Calu3 (cell line): Measurements from ENCODE around the gene EMID1. TPM values are rescaled to one million over a fixed set of nuclear protein-coding genes. Genes with fewer than 3 reads are reported as not detected.

ENCODE experiments used
- BruUV-seq: library from RNA; stranded (reverse); fragments of 400-500 nt; replicated peaks from 2 replicates; lab custom pipeline; 2021; lab: Mats Ljungman, UMichigan
- CTCF ChIA-PET: fragments of 300-600 bp; sonication (Branson Sonifier 250); formaldehyde crosslinking; loops from one replicate; lab custom pipeline; 2022; ENCODE audit warnings: antibody characterized with exemption; lab: Charles Lee
- DNase-seq: peaks from one replicate; pipeline ENCODE4 v3.0.0; 2022
- H3K27ac Mint-ChIP-seq: one replicate; pipeline ENCODE4 v1.8.0; 2022; ENCODE audit warnings: mixed read lengths; ENCODE audit not compliant: unreplicated experiment
- H3K27me3 Mint-ChIP-seq: one replicate; pipeline ENCODE4 v1.8.0; 2022; ENCODE audit warnings: mixed read lengths; ENCODE audit not compliant: unreplicated experiment
- H3K36me3 Mint-ChIP-seq: one replicate; pipeline ENCODE4 v1.8.0; 2022; ENCODE audit warnings: mild to moderate bottlenecking, moderate library complexity, mixed read lengths; ENCODE audit not compliant: insufficient read depth, unreplicated experiment
- H3K4me1 Mint-ChIP-seq: one replicate; pipeline ENCODE4 v1.8.0; 2022; ENCODE audit warnings: mild to moderate bottlenecking, low read depth, mixed read lengths; ENCODE audit not compliant: unreplicated experiment
- H3K4me3 Mint-ChIP-seq: one replicate; pipeline ENCODE4 v1.8.0; 2022; ENCODE audit warnings: mild to moderate bottlenecking, low read depth, moderate library complexity, mixed read lengths; ENCODE audit not compliant: unreplicated experiment
- H3K9me3 Mint-ChIP-seq: one replicate; pipeline ENCODE4 v1.8.0; 2022; ENCODE audit warnings: low read depth, mixed read lengths; ENCODE audit not compliant: unreplicated experiment
- CTCF ChIP-seq: fragments of 200-600 bp; IDR thresholded peaks from one replicate; pipeline ENCODE4 v1.8.0; 2022; ENCODE audit warnings: antibody characterized with exemption; ENCODE audit not compliant: unreplicated experiment
- intact Hi-C: fragments of 100-400 bp; cut with micrococcal nuclease; formaldehyde crosslinking; loops from one replicate; pipeline ENCODE4 v1.10.0; 2022; ENCODE audit not compliant: unreplicated experiment
- total RNA-seq: library from RNA; stranded (reverse); gene quantifications from 2 replicates; pipeline ENCODE4 v1.2.3, GENCODE V29; 2022

EMID1 gene
- total RNA-seq, 1 experiment from 2014 or later: 1.1 TPM

- TSS peak; percentile 34 for BruUV-seq
- CTCF ChIA-PET: no interaction called here
- DNase-seq: no peak
- Mint-ChIP-seq H3K27me3 (no peaks in the 10 kb centered on the region), H3K4me1 (peaks cover 44% of the 10 kb centered on the region), H3K9me3 (no peaks in the 10 kb centered on the region), H3K36me3 (peaks cover 84% of the 10 kb centered on the region), H3K27ac (peak overlapping the region; percentile 100), H3K4me3 (peak overlapping the region; percentile 94)
- no peak for TF ChIP-seq CTCF
- intact Hi-C loops: no loop called here
Observed at GRCh38 chr22:29269230-29269604, 63.5 kb downstream of the EMID1 start.

GRCh38 chr22:29269731-29270474, 64.2 kb downstream of the EMID1 start:
- Mint-ChIP-seq H3K36me3 (peaks cover 86% of the 10 kb centered on the region), H3K4me3 (peak overlapping the region; percentile 94)
- CTCF ChIA-PET: no interaction called here

GRCh38 chr22:29270475-29271271, 65.0 kb downstream of the EMID1 start:
- CTCF ChIA-PET: no interaction called here
- no TSS peak for BruUV-seq
- no peak for DNase-seq
- peak overlapping the region; percentile 94 for H3K4me3 Mint-ChIP-seq
- intact Hi-C loops: no loop called here
- H3K27ac Mint-ChIP-seq: peak overlapping the region; percentile 100
- peaks cover 93% of the 10 kb centered on the region for H3K36me3 Mint-ChIP-seq
- H3K27me3 Mint-ChIP-seq: no peaks in the 10 kb centered on the region
- H3K9me3 Mint-ChIP-seq: no peaks in the 10 kb centered on the region
- peaks cover 58% of the 10 kb centered on the region for H3K4me1 Mint-ChIP-seq
- no peak for TF ChIP-seq CTCF

More at GRCh38 chr22:29269731-29270474, 64.2 kb downstream of the EMID1 start:
- Mint-ChIP-seq H3K27ac (peak overlapping the region; percentile 100), H3K27me3 (no peaks in the 10 kb centered on the region), H3K9me3 (no peaks in the 10 kb centered on the region), H3K4me1 (peaks cover 51% of the 10 kb centered on the region)
- BruUV-seq: no TSS peak
- intact Hi-C loops: no loop called here
- DNase-seq: no peak
- TF ChIP-seq CTCF: no peak

- TF ChIP-seq CTCF: no peak
- peak overlapping the region; percentile 94 for H3K4me3 Mint-ChIP-seq
- H3K9me3 Mint-ChIP-seq: no peaks in the 10 kb centered on the region
- no peaks in the 10 kb centered on the region for H3K27me3 Mint-ChIP-seq
- DNase-seq: no peak
- H3K36me3 Mint-ChIP-seq: peaks cover 93% of the 10 kb centered on the region
- BruUV-seq: no TSS peak
- H3K4me1 Mint-ChIP-seq: peaks cover 61% of the 10 kb centered on the region
- intact Hi-C loops: no loop called here
- CTCF ChIA-PET: no interaction called here
- H3K27ac Mint-ChIP-seq: no peak overlapping the region
Observed at GRCh38 chr22:29272624-29273023, 66.9 kb downstream of the EMID1 start.
